Upper lobe of left lung (tissue), 4 donors: ENCODE results near the gene SMURF2.

Experiments used
- POLR2A ChIP-seq, 4 donors: fragments of 450-650 bp; IDR thresholded peaks; one replicate each; pipeline ENCODE4 v1.5.1; 2016 to 2017; ENCODE audit warnings: antibody characterized with exemption in 4 of 4, mild to moderate bottlenecking in 2 of 4
- POLR2AphosphoS5 ChIP-seq, 2 donors: sonication (generic); formaldehyde crosslinking; IDR thresholded peaks; one replicate each; pipeline ENCODE4 v1.5.1; 2017; ENCODE audit warnings: antibody characterized with exemption in 2 of 2
- TF ChIP-seq, protein P1 (sequence below), 6 experiments: fragments of 450-650 bp in 4 of 6; fragments of 200-600 bp in 2 of 6; sonication (generic) in 2 of 6; IDR thresholded peaks; one replicate each; pipeline ENCODE4 v1.5.1; 2016 to 2019; ENCODE audit warnings: antibody characterized with exemption in 6 of 6

DNA sequence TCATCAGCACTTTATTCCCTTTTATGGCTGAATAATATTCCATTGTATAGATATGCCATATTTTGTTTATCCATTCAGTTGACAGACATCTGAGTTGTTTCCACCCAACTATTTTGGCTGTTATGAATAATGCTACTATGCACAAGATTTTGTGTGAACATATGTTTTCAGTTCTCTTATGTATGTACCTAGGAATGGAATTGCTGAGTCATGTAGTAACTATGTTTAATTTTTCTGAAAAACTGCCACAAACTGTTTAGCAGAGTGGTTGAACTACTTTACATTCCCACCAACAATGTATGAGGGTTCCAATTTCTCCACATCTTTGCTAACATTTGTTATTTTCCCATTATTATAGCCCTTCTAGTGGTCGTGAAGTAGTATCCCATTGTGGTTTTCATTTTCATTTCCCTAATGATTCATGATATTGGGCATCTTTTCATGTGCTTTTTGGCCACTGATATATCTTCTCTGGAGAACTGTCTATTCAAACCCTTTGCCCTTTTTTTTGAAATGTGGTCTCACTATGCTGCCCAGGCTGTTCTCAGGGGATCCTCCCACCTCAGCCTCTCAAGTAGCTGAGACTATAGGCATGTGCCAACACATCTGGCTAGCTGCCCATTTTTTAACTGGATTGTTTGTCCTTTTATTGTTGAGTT, 26.3 kb downstream of the SMURF2 start:
- TF ChIP-seq POLR2AphosphoS5 (IDR thresholded peaks at IDR 0.05) (no peak), POLR2A (IDR thresholded peaks at IDR 0.05) (no peak)
- TF ChIP-seq, protein P1, sequence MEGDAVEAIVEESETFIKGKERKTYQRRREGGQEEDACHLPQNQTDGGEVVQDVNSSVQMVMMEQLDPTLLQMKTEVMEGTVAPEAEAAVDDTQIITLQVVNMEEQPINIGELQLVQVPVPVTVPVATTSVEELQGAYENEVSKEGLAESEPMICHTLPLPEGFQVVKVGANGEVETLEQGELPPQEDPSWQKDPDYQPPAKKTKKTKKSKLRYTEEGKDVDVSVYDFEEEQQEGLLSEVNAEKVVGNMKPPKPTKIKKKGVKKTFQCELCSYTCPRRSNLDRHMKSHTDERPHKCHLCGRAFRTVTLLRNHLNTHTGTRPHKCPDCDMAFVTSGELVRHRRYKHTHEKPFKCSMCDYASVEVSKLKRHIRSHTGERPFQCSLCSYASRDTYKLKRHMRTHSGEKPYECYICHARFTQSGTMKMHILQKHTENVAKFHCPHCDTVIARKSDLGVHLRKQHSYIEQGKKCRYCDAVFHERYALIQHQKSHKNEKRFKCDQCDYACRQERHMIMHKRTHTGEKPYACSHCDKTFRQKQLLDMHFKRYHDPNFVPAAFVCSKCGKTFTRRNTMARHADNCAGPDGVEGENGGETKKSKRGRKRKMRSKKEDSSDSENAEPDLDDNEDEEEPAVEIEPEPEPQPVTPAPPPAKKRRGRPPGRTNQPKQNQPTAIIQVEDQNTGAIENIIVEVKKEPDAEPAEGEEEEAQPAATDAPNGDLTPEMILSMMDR (IDR thresholded peaks at IDR 0.05) = no peak
